Hepatocyte (in vitro differentiated cells): ENCODE data around the gene HPS5. TPM values are rescaled to one million over a fixed set of nuclear protein-coding genes. Genes with fewer than 3 reads are reported as not detected.

Experiments
- DNase-seq: peaks from one replicate; pipeline ENCODE4 v3.0.0-alpha.2; 2016; ENCODE audit warnings: low spot score
- H2AFZ ChIP-seq: fragments of 200-600 bp; sonication (generic); 2 replicates; pipeline ENCODE4 v1.6.0; 2016; ENCODE audit warnings: antibody characterized with exemption, mild to moderate bottlenecking
- H3K27ac ChIP-seq: fragments of 200-600 bp; sonication (generic); 2 replicates; pipeline ENCODE4 v1.5.1; 2016; ENCODE audit warnings: mild to moderate bottlenecking
- H3K27me3 ChIP-seq: fragments of 200-600 bp; sonication (generic); 2 replicates; pipeline ENCODE4 v1.6.1; 2016
- H3K36me3 ChIP-seq: fragments of 200-600 bp; sonication (generic); replicated peaks from 2 replicates; pipeline ENCODE4 v1.5.1; 2016; ENCODE audit warnings: low read depth; ENCODE audit not compliant: insufficient read depth
- H3K4me1 ChIP-seq: fragments of 200-600 bp; sonication (generic); 2 replicates; pipeline ENCODE4 v1.5.1; 2016; ENCODE audit warnings: mild to moderate bottlenecking, moderate library complexity; ENCODE audit not compliant: insufficient read depth
- H3K4me2 ChIP-seq: fragments of 200-600 bp; sonication (generic); 2 replicates; pipeline ENCODE4 v1.6.0; 2016
- H3K4me3 ChIP-seq: fragments of 200-600 bp; sonication (generic); 2 replicates; pipeline ENCODE4 v1.5.1; 2016; ENCODE audit warnings: mild to moderate bottlenecking
- H3K79me2 ChIP-seq: fragments of 200-600 bp; sonication (generic); 2 replicates; pipeline ENCODE4 v1.6.0; 2017; ENCODE audit warnings: mild to moderate bottlenecking
- H3K9me2 ChIP-seq: fragments of 200-600 bp; sonication (generic); replicated peaks from 2 replicates; pipeline ENCODE4 v1.6.0; 2017; ENCODE audit warnings: mild to moderate bottlenecking; ENCODE audit not compliant: insufficient read depth
- H3K9me3 ChIP-seq: fragments of 200-600 bp; sonication (generic); 2 replicates; pipeline ENCODE4 v1.5.1; 2016; ENCODE audit warnings: low read depth, mild to moderate bottlenecking
- H4K20me1 ChIP-seq: fragments of 200-600 bp; sonication (generic); 2 replicates; pipeline ENCODE4 v1.6.0; 2016; ENCODE audit warnings: mild to moderate bottlenecking; ENCODE audit not compliant: insufficient read depth, poor library complexity, severe bottlenecking
- CTCF ChIP-seq: fragments of 200-600 bp; sonication (generic); IDR thresholded peaks from 2 replicates; pipeline ENCODE4 v1.5.1; 2016; ENCODE audit warnings: antibody characterized with exemption, mild to moderate bottlenecking; ENCODE audit not compliant: poor library complexity
- EZH2 ChIP-seq: fragments of 200-600 bp; sonication (generic); IDR thresholded peaks from 2 replicates; pipeline ENCODE4 v1.6.1; 2016; ENCODE audit warnings: antibody characterized with exemption, mild to moderate bottlenecking, borderline replicate concordance
- EZH2phosphoT487 ChIP-seq: fragments of 200-600 bp; sonication (generic); IDR thresholded peaks from one replicate; pipeline ENCODE4 v1.6.1; 2018; ENCODE audit warnings: antibody characterized with exemption, mild to moderate bottlenecking, low read depth, moderate library complexity; ENCODE audit not compliant: unreplicated experiment, severe bottlenecking
- whole genome bisulfite sequencing: methylation state at CpG from one replicate; pipeline ENCODE4 v1.1.6; 2016; ENCODE audit warnings: low lambda C conversion rate; ENCODE audit errors: missing lambda C conversion rate; 5-methylcytosine and 5-hydroxymethylcytosine counted together
- polyA plus RNA-seq: library from polyadenylated mRNA; unstranded; fragments of >200 nt; fragmentation: Nextera tagmentation; extraction: Ambion mirVana; gene quantifications from 2 replicates; pipeline ENCODE4 v1.2.1, GENCODE V29; 2016
- small RNA-seq: library from RNA; depleted of rRNA; stranded (forward); fragments of <200 nt; gene quantifications from one replicate; pipeline ENCODE3, GENCODE V24; 2014
- total RNA-seq: library from RNA; depleted of rRNA; stranded (reverse); fragments of >200 nt; gene quantifications from 2 replicates; pipeline ENCODE4 v1.2.3, GENCODE V29; 2014

The HPS5 gene
- total and polyA plus RNA-seq, 2 experiments from 2014 or later = 10.3 to 18.0 TPM

DNA sequence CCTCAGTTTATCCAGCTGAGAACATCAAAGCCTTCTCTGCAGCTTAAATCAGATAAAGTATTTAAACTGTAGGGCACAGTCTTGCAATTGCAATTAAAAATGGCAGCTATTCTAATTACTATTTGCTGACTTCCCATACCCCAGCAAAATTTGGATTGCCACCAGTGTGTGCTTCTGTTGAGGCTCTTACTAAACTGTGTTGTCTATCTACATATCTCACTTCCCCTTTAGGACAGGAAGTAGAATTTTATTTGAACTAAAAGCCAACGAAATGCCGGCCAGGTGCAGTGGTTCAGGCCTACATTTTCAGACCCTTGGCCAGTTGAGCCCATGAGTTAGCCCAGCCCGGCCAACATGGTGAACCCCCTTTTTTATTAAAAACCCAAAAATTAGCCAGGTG is 92.4 kb downstream of the HPS5 start:
- no peak overlapping the region for H3K4me2 ChIP-seq
- no peaks in the 10 kb centered on the region for H3K9me2 ChIP-seq
- no peak for DNase-seq
- H3K27ac ChIP-seq = no peak overlapping the region
- no peaks in the 10 kb centered on the region for H3K36me3 ChIP-seq
- H3K4me1 ChIP-seq = no peaks in the 10 kb centered on the region
- TF ChIP-seq EZH2 (no peak), EZH2phosphoT487 (no peak), CTCF (no peak)
- WGBS = 86% methylated on average over 3 of the region's 3 CpGs
- H3K79me2 ChIP-seq = no peaks in the 10 kb centered on the region
- H3K4me3 ChIP-seq = no peak overlapping the region
- H3K27me3 ChIP-seq = no peaks in the 10 kb centered on the region
- H2AFZ ChIP-seq = no peak overlapping the region
- no peaks in the 10 kb centered on the region for H3K9me3 ChIP-seq
- no peaks in the 10 kb centered on the region for H4K20me1 ChIP-seq

Small RNA genes within 50 kb of the gene (small RNA-seq; reads per million reads assigned to genes)
- gene RNA5SP333 (not detected), gene RNA5SP334 (not detected)

Other genes starting within 250 kb of the HPS5 start
- gene SAAL1, start 216.1 kb downstream of the HPS5 start, total RNA-seq = 11.7 and 13.0 TPM in 2 replicates
- 15.2 and 17.8 TPM in 2 replicates for gene SAAL1, start 216.1 kb downstream of the HPS5 start, polyA plus RNA-seq
- gene MRGPRX3, start 189.6 kb downstream of the HPS5 start, total RNA-seq = not detected in 2 replicates
- not detected in 2 replicates for gene MRGPRX3, start 189.6 kb downstream of the HPS5 start, polyA plus RNA-seq
- gene MRGPRX4, start 149.3 kb downstream of the HPS5 start, total RNA-seq = not detected in 2 replicates
- gene MRGPRX4, start 149.3 kb downstream of the HPS5 start, polyA plus RNA-seq = not detected in 2 replicates
- gene SAA4, start 85.3 kb downstream of the HPS5 start, total RNA-seq = 73.0 and 73.8 TPM in 2 replicates
- gene SAA4, start 85.3 kb downstream of the HPS5 start, polyA plus RNA-seq = 75.6 and 101 TPM in 2 replicates
- 20.1 and 27.4 TPM in 2 replicates for gene SAA2, start 73.5 kb downstream of the HPS5 start, total RNA-seq
- 111 and 170 TPM in 2 replicates for gene SAA2, start 73.5 kb downstream of the HPS5 start, polyA plus RNA-seq
- gene SAA1, start 55.9 kb downstream of the HPS5 start, total RNA-seq = 153 and 175 TPM in 2 replicates
- gene SAA1, start 55.9 kb downstream of the HPS5 start, polyA plus RNA-seq = 2,093 and 2,553 TPM in 2 replicates
- 66.2 and 68.2 TPM in 2 replicates for gene GTF2H1, start 427 bp upstream of the HPS5 start, total RNA-seq
- gene GTF2H1, start 427 bp upstream of the HPS5 start, polyA plus RNA-seq = 25.3 and 33.8 TPM in 2 replicates
- gene LDHA, start 72.4 kb upstream of the HPS5 start, total RNA-seq = 380 and 421 TPM in 2 replicates
- gene LDHA, start 72.4 kb upstream of the HPS5 start, polyA plus RNA-seq = 727 and 746 TPM in 2 replicates
- 0.57 and 2.6 TPM in 2 replicates for gene LDHC, start 90.2 kb upstream of the HPS5 start, total RNA-seq
- gene LDHC, start 90.2 kb upstream of the HPS5 start, polyA plus RNA-seq = 1.7 and 2.9 TPM in 2 replicates
- not detected in 2 replicates for gene LDHAL6A, start 133.7 kb upstream of the HPS5 start, total RNA-seq
- gene LDHAL6A, start 133.7 kb upstream of the HPS5 start, polyA plus RNA-seq = 0.06 TPM in 1 of 2 replicates, not detected in the other
- 78.6 and 136 TPM in 2 replicates for gene TSG101, start 204.8 kb upstream of the HPS5 start, total RNA-seq
- 105 and 113 TPM in 2 replicates for gene TSG101, start 204.8 kb upstream of the HPS5 start, polyA plus RNA-seq